ENCODE results near the gene YIPF4.

DNA sequence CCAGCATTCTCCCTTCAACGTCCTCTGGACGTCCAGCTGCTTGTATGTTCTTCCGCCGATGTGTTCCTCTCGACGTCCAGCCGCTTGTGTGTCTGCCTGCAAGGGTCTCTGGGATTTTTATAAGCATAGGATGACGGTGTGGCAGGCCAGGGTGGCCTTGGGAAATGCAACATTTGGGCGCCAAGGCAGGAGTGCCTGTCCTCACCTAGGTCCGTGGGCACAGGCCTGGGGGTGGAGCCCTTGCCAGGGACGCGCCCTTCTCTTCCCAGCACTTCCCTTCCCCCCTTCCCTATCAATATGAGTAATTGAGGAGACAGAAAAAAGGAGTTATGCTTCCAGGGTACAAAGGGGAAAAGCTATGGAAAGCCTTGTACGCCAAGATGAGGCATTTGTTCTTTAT, 19.5 kb upstream of the YIPF4 start:
- TF ChIP-seq, protein P1, sequence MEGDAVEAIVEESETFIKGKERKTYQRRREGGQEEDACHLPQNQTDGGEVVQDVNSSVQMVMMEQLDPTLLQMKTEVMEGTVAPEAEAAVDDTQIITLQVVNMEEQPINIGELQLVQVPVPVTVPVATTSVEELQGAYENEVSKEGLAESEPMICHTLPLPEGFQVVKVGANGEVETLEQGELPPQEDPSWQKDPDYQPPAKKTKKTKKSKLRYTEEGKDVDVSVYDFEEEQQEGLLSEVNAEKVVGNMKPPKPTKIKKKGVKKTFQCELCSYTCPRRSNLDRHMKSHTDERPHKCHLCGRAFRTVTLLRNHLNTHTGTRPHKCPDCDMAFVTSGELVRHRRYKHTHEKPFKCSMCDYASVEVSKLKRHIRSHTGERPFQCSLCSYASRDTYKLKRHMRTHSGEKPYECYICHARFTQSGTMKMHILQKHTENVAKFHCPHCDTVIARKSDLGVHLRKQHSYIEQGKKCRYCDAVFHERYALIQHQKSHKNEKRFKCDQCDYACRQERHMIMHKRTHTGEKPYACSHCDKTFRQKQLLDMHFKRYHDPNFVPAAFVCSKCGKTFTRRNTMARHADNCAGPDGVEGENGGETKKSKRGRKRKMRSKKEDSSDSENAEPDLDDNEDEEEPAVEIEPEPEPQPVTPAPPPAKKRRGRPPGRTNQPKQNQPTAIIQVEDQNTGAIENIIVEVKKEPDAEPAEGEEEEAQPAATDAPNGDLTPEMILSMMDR (IDR thresholded peaks at IDR 0.05; ENCODE audit: low read length), result no peak
- no peak for TF ChIP-seq EZH2 (IDR thresholded peaks at IDR 0.05; ENCODE audit: borderline replicate concordance, low read length)

Data from OCI-LY1 (cell line).